Motor neuron (in vitro differentiated cells): ENCODE measurements around the gene TLE6. TPM values are rescaled to one million over a fixed set of nuclear protein-coding genes. Genes with fewer than 3 reads are reported as not detected.
A peak's percentile ranks its signal among the peaks of the same experiment; 100 is the strongest.
"Not testable (repeated sequence)": the region's sequence is repeated elsewhere in the genome, so short reads cannot be mapped to it uniquely, and the experiment has no call there.

Source experiments
- ATAC-seq, 8 experiments: fragments of 200-7000 bp; cut with Tn5 transposase; replicated peaks in 6 of 8; 2 replicates each; pipeline ENCODE4 v1.8.0; 2021; ENCODE audit warnings: mild to moderate bottlenecking in 8 of 8, moderate library complexity in 8 of 8
- H3K27ac ChIP-seq, 2 donors: fragments of 250-450 bp; sonication (Bioruptor Pico); 2 replicates each; pipeline ENCODE4 v1.9.0; 2021; ENCODE audit warnings: antibody characterized with exemption in 2 of 2, mild to moderate bottlenecking in 2 of 2, moderate library complexity in 1 of 2
- H3K4me1 ChIP-seq, 2 donors: fragments of 250-450 bp; sonication (Bioruptor Pico); replicated peaks in 1 of 2; 2 replicates each; pipeline ENCODE4 v1.6.1; 2021; ENCODE audit warnings: antibody characterized with exemption in 2 of 2, mild to moderate bottlenecking in 2 of 2, moderate library complexity in 1 of 2
- H3K4me3 ChIP-seq, 5 donors: fragments of 250-450 bp; sonication (Bioruptor Pico); 2 replicates each; pipeline ENCODE4 v1.9.0; 2021; ENCODE audit warnings: antibody characterized with exemption in 5 of 5, mild to moderate bottlenecking in 5 of 5, moderate library complexity in 4 of 5
- WGBS, 10 experiments: fragments of 450-650 bp; shearing (Covaris generic); methylation state at CpG; one replicate each; pipeline ENCODE4 v1.0.0; 2022; 5-methylcytosine and 5-hydroxymethylcytosine counted together
- in situ Hi-C, 9 experiments: fragments of 400-800 bp; cut with MboI; loops; one replicate each; pipeline ENCODE4 v1.15.0; 2021; ENCODE audit warnings: low sequenced_read_pairs in 9 of 9, low pct_unique_long_range_greater_than_20kb in 2 of 9; ENCODE audit not compliant: unreplicated experiment in 9 of 9
- total RNA-seq, 8 experiments: library from RNA; unstranded; fragments of 300-600 nt; gene quantifications; 2 replicates each; pipeline versions ENCODE4 v1.2.3 to v1.2.4, GENCODE V29; 2022

The TLE6 gene
- total RNA-seq = 1 to 10 TPM in 3 of 8 experiments, under 1 TPM in 4, not detected in 1; 0.18 to 3.9 (median 0.81) TPM

DNA sequence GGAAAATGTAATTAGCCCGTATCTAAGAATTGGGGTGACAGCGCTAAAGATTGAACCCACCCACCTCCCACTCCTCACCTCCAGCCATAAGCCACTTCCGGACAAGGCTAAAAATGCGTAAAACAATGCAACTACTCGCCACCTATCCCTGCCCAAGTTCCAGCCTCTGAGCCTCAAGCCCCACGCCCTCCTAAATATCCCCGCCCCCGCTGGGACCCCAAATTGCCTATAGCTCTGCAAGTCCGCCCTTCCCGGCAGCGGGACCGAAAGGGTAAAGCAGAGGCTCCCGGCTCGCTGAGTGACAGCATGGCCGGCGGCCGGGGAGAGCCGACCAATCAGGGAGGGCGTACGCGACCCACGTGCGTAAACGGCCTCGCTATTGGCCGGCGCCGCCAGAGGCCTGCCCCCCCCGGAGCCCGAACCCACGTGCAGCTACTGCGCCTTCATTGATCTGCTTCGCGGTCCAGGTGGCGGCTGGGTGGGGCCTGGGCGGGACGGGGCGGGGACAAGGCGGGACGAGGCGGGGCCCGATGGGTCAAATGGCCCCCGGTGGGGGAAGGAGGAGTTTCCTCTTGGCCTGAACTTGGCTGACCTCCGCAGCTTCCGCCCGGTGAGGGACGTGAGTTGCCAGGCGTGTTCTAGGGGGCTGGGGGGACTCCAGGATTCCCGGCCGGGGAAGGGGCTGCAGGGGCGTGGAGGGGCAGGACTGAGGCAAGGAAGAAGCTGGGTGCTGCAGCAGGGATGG, at the start of gene TLE6:
TLE6 (plus strand) TSS at position 564 of the 745 bp plus-strand sequence. CDS start 670 bp downstream, outside the sequence.
- peak; percentile 90 to 98 (median 96) for ATAC-seq
- Histone ChIP-seq H3K27ac (no peak within 1 kb of the TSS), H3K4me1 (peaks cover 4 to 14% of the 10 kb centered on the region in 2 donors), H3K4me3 (peak within 1 kb of the TSS in 4 of 5 donors; percentile 10 to 39 (median 23))
- in situ Hi-C loops = no loop called here
- WGBS, 10 experiments = 0 to 7% (median 0%) methylated on average over 1 to 3 of the region's 51 CpGs; no CpG with 5 or more reads in 3 of the 10 experiments

DNA sequence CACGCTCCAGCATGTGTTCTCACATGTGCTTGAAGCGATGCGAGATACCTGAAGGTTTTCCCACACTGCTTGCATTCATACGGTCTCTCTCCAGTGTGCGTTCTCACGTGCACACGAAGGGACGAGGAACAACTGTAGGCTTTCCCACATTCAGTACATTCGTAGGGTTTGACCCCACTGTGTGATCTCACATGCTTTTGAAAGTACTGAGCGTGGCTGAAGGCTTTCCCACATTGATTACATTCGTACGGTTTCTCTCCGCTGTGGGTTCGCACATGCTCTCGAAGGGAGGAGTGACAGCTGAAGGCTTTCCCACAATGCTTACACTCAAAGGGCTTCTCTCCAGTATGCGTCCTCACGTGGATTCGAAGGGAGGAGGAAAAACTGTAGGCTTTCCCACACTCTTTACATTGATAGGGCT, 43.9 kb upstream of the TLE6 start:
- Histone ChIP-seq H3K4me1 (no peaks in the 10 kb centered on the region), H3K4me3 (no peak overlapping the region), H3K27ac (no peak overlapping the region)
- 91 to 100% (median 97%) methylated on average over 2 to 15 of the region's 18 CpGs; no CpG with 5 or more reads in 1 of the 10 experiments for WGBS, 10 experiments
- in situ Hi-C loops = loop anchor here in 1 of 9 experiments (25.0 kb wide), 1 partner anchor 96 kb away; the partner anchor contains the start of gene ZNF555
- ATAC-seq = no peak

DNA sequence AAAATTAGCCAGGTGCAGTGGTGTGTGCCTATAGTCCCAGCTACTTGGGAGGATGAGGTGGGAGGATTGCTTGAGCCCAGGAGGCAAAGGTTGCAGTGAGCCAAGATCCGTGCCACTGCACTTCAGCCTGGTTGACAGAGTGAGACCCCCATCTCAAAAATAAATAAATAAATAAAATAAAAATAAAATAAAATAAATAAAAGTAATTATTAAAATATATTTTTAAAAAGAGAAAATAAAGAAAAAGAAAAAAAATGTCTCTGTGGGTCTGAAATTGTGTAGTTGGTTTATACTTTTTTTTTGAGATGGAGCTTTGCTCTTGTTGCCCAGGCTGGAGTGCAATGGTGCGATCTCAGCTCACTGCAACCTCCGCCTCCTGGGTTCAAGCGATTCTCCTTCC, 41.5 kb upstream of the TLE6 start:
- 78 to 100% (median 91%) methylated on average over 1 to 4 of the region's 4 CpGs; no CpG with 5 or more reads in 1 of the 10 experiments for WGBS, 10 experiments
- not testable (repeated sequence) for ATAC-seq, H3K4me3 ChIP-seq, H3K4me1 ChIP-seq, H3K27ac ChIP-seq
- in situ Hi-C loops = loop anchor here in 1 of 9 experiments (25.0 kb wide), 1 partner anchor 99 kb away; the partner anchor contains the start of gene ZNF555

- WGBS, 10 experiments = 66 to 100% (median 89%) methylated on average over 1 to 9 of the region's 14 CpGs; no CpG with 5 or more reads in 1 of the 10 experiments
- peaks cover 0 to 6% of the 10 kb centered on the region in 2 donors for H3K4me1 ChIP-seq
- no peak overlapping the region for H3K27ac ChIP-seq
- no peak overlapping the region for H3K4me3 ChIP-seq
- in situ Hi-C loops = loop anchor here in 1 of 9 experiments (25.0 kb wide), 1 partner anchor 106 kb away; the partner anchor contains the start of gene ZNF555
- ATAC-seq = no peak
Measured at GRCh38 chr19:2942928-2943640, 34.3 kb upstream of the TLE6 start.

DNA sequence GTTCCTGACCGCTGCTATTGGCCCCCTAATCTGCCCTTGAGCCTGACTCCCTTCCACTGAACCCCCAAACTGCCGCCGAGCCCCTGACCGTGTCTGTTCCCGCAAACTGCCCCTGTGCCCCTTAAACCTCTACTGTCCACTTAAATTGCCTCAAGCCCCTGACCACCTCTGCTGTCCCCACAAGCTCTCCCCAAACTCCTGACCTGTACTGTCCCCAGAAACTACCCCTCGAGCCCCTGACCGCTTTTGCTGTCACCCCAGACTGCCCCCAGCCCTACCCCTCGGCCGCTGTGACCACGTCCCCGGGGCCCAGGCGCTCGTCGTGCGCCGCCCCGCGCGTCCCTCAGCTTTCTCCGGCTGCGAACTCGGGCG, 33.0 kb upstream of the TLE6 start:
- WGBS, 10 experiments = 0% methylated on average over 3 of the region's 23 CpGs; no CpG with 5 or more reads in 9 of the 10 experiments
- H3K4me3 ChIP-seq = peak overlapping the region; percentile 65 to 91 (median 87)
- peak overlapping the region in 1 of 2 donors; percentile 63 for H3K27ac ChIP-seq
- peak in 6 of 8 experiments; percentile 26 to 35 (median 31) for ATAC-seq
- in situ Hi-C loops = loop anchor here in 1 of 9 experiments (25.0 kb wide), 1 partner anchor 107 kb away; the partner anchor contains the start of gene ZNF555
- H3K4me1 ChIP-seq = peaks cover 2 to 8% of the 10 kb centered on the region in 2 donors

DNA sequence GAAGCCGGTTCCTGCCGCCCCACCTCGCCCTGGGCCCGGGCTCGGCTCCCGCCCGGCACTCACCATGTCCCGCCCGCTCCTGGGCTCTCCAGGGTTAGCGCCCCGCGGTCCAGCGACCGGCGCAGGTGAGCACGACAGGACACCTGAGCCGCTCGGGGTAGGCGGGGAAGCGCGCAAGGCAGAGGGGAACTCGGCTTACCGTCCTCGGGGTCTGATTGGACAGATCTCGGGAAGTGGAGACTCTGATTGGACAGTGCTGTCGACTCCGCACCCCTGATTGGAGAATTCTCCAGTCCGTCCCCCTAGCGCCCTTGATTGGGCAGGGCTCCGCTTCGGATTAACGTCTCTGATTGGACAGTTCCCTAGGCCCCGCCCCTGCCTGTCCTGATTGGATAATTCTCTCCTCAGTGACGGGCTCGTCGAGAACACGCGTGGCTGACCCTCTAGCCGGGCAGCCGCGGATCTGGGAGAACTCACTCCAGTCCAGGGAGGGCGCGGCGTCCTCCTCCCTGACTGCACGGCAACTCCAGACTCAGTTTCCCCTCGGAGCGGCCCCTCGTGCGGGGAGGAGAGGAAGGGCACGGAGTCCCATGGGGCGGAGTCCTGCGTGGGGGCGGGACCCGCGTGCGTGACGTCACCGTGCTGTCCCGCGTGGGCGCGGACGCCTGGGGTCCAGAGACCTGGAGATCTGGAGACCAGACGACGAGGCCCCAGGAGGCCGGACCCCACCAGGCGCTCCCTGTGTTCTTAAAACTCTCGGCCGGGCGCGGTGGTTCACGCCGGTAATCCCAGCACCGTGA, 32.4 kb upstream of the TLE6 start, which contains the start of gene ZNF77:
ZNF77 (minus strand) TSS at position 197 of the 800 bp plus-strand sequence; CDS start at position 66, 131 bp downstream.
- Histone ChIP-seq H3K27ac (peak within 1 kb of the TSS; percentile 80 to 86), H3K4me3 (peak within 1 kb of the TSS; percentile 65 to 91 (median 87)), H3K4me1 (peaks cover 6 to 10% of the 10 kb centered on the region in 2 donors)
- in situ Hi-C loops = loop anchor here in 1 of 9 experiments (25.0 kb wide), 1 partner anchor 108 kb away; the partner anchor contains the start of gene ZNF555
- peak; percentile 97 to 98 (median 98) for ATAC-seq
- 0 to 4% (median 3%) methylated on average over 1 to 14 of the region's 74 CpGs; no CpG with 5 or more reads in 7 of the 10 experiments for WGBS, 10 experiments

DNA sequence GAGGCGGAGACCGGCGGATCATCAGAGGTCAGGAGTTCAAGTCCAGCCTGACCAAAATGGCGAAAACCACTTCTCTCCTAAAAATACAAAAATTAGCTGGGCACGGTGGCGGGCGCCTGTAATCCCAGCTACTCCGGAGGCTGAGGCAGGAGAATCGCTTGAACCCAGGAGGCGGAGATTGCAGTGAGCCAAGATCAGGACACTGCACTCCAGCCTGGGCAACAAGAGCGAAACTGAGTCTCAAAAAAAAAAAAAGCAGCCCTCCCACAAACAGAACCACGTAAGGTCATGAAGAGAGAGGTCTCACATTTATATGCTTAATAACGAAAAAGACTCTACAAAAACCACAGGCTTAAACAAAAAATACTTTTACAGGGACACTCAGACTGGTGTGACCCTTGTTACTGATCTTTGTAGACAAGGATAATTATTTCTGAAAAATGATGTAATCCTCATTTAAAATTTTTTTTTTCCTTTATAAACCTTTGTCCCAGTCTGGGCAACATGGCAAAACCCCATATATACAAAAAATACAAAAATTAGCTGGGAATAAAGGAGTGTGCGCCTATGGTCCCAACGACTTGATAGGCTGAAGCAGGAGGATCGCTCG, 31.7 kb upstream of the TLE6 start:
- Histone ChIP-seq H3K4me3 (peak overlapping the region; percentile 65 to 91 (median 87)), H3K4me1 (peaks cover 6 to 10% of the 10 kb centered on the region in 2 donors), H3K27ac (peak overlapping the region; percentile 80 to 86)
- 20 to 100% (median 52%) methylated on average over 1 to 12 of the region's 17 CpGs for WGBS, 10 experiments
- ATAC-seq = no peak
- in situ Hi-C loops = loop anchor here in 1 of 9 experiments (25.0 kb wide), 1 partner anchor 108 kb away; the partner anchor contains the start of gene ZNF555

DNA sequence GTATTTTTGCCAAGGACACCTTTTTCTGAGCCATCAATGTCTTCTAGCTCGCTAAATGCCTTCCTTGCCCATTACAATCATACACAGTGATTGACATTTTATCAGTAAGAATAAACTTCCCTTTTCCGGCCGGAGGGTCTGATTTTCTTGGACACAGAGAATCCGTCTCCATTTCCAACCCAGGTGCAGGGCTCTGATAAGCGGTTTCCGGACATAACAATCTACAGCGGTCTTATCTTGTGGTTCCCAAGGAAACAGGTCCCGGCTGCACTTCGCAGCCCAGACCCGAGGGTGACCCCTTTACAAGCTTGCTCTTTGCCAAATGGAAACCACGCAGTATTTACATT, 27.5 kb upstream of the TLE6 start:
- Histone ChIP-seq H3K4me3 (peak overlapping the region; percentile 70 to 95 (median 80)), H3K4me1 (peaks cover 6 to 7% of the 10 kb centered on the region in 2 donors), H3K27ac (peak overlapping the region; percentile 88 to 92)
- 0 to 20% (median 2%) methylated on average over 1 to 11 of the region's 11 CpGs for WGBS, 10 experiments
- ATAC-seq = peak in 3 of 8 experiments; percentile 15 to 20 (median 16)
- in situ Hi-C loops = loop anchor here (10.0 to 25.0 kb wide), 5 partner anchors 113 to 312 kb away; partner anchors contain the start of gene ZNF555 (in 1 of the 9)

- in situ Hi-C loops = loop anchor here (10.0 to 25.0 kb wide), 4 partner anchors 162 to 312 kb away; no protein-coding TSS in a partner anchor
Measured at GRCh38 chr19:2950286-2951124, 26.9 kb upstream of the TLE6 start.

GRCh38 chr19:2952953-2953481, 24.3 kb upstream of the TLE6 start:
- 7 to 85% (median 50%) methylated on average over 2 to 8 of the region's 9 CpGs; no CpG with 5 or more reads in 2 of the 10 experiments for WGBS, 10 experiments
- Histone ChIP-seq H3K4me3 (no peak overlapping the region), H3K27ac (no peak overlapping the region), H3K4me1 (peaks cover 4 to 6% of the 10 kb centered on the region in 2 donors)
- in situ Hi-C loops = loop anchor here (10.0 to 25.0 kb wide), 4 partner anchors 159 to 309 kb away; no protein-coding TSS in a partner anchor
- no peak for ATAC-seq

More at GRCh38 chr19:2950286-2951124, 26.9 kb upstream of the TLE6 start:
- Histone ChIP-seq H3K4me3 (peak overlapping the region; percentile 70 to 95 (median 80)), H3K27ac (peak overlapping the region; percentile 88 to 92), H3K4me1 (peaks cover 6 to 7% of the 10 kb centered on the region in 2 donors)
- peak; percentile 94 to 99 (median 98) for ATAC-seq
- WGBS, 10 experiments = 0 to 2% (median 0%) methylated on average over 1 to 21 of the region's 53 CpGs; no CpG with 5 or more reads in 2 of the 10 experiments
